SK-N-SH (cell line): ENCODE measurements around the gene KLF7. TPM values are rescaled to one million over a fixed set of nuclear protein-coding genes. Genes with fewer than 3 reads are reported as not detected.
A peak's percentile ranks its signal among the peaks of the same experiment; 100 is the strongest.

ENCODE experiments used
- CTCF ChIA-PET: fragments of 300-600, 350-600 bp; formaldehyde crosslinking; extraction: SDS; loops from one replicate; lab custom pipeline; 2021; lab: Yijun Ruan, JAX
- POLR2A ChIA-PET: fragments of 350-600 bp; sonication (Branson Sonifier 250); formaldehyde crosslinking; extraction: SDS; loops from one replicate; lab custom pipeline; 2020; ENCODE audit warnings: antibody characterized with exemption, inconsistent platforms; lab: Yijun Ruan, JAX
- DNase-seq: peaks from one replicate; pipeline ENCODE4 v3.0.0; 2012
- H2AFZ ChIP-seq: fragments of 200-600 bp; sonication (generic); 2 replicates; pipeline ENCODE4 v1.8.1; 2016; ENCODE audit warnings: antibody characterized with exemption, mild to moderate bottlenecking, low read depth
- H3F3A ChIP-seq: fragments of 200-600 bp; sonication (generic); replicated peaks from 2 replicates; pipeline ENCODE3; 2016; ENCODE audit warnings: antibody characterized with exemption, mild to moderate bottlenecking; ENCODE audit not compliant: insufficient read depth
- H3K27ac ChIP-seq, 2 experiments: fragments of 200-500 bp in 1 of 2; fragments of 200-600 bp in 1 of 2; sonication (Bioruptor generic) in 1 of 2; sonication (generic), shearing (Covaris generic) in 1 of 2; 2 replicates each; pipeline versions ENCODE4 v1.5.1 to v1.6.1; 2014 to 2016; ENCODE audit warnings: low read depth in 2 of 2, inconsistent platforms in 1 of 2, low read length in 1 of 2, mild to moderate bottlenecking in 1 of 2, mixed read lengths in 1 of 2
- H3K27me3 ChIP-seq: fragments of 200-600 bp; sonication (generic), shearing (Covaris generic); 2 replicates; pipeline ENCODE4 v1.6.1; 2016; ENCODE audit warnings: mixed run types; ENCODE audit not compliant: insufficient read depth
- H3K36me3 ChIP-seq, 2 experiments: fragments of 200-500 bp in 1 of 2; fragments of 200-600 bp in 1 of 2; sonication (Bioruptor generic) in 1 of 2; sonication (generic) in 1 of 2; replicated peaks in 1 of 2; 2 replicates each; pipeline versions ENCODE3 to v1.5.1; 2014 to 2016; ENCODE audit warnings: low read length in 1 of 2, mild to moderate bottlenecking in 1 of 2; ENCODE audit not compliant: insufficient read depth in 2 of 2, control insufficient read depth in 1 of 2
- H3K4me1 ChIP-seq, 2 experiments: fragments of 200-500 bp in 1 of 2; fragments of 200-600 bp in 1 of 2; sonication (Bioruptor generic) in 1 of 2; sonication (generic), shearing (Covaris generic) in 1 of 2; 2 replicates each; pipeline versions ENCODE4 v1.5.1 to v1.6.1; 2014 to 2016; ENCODE audit warnings: low read depth in 1 of 2, low read length in 1 of 2, mixed run types in 1 of 2; ENCODE audit not compliant: insufficient read depth in 2 of 2, control insufficient read depth in 1 of 2
- H3K4me2 ChIP-seq: fragments of 200-600 bp; sonication (generic), shearing (Covaris generic); 2 replicates; pipeline ENCODE4 v1.6.1; 2017; ENCODE audit warnings: mixed run types
- H3K4me3 ChIP-seq, 2 experiments: fragments of 200-500 bp in 1 of 2; fragments of 200-600 bp in 1 of 2; sonication (Bioruptor generic) in 1 of 2; sonication (generic), shearing (Covaris generic) in 1 of 2; 2 replicates each; pipeline versions ENCODE4 v1.5.1 to v1.8.1; 2014 to 2016; ENCODE audit warnings: low read depth in 2 of 2, inconsistent platforms in 1 of 2, low read length in 1 of 2, mild to moderate bottlenecking in 1 of 2, mixed read lengths in 1 of 2, moderate library complexity in 1 of 2
- H3K79me2 ChIP-seq: fragments of 200-600 bp; sonication (generic); 2 replicates; pipeline ENCODE4 v1.8.1; 2017; ENCODE audit warnings: mild to moderate bottlenecking; ENCODE audit not compliant: insufficient read depth
- H3K9ac ChIP-seq: fragments of 200-600 bp; sonication (generic); 2 replicates; pipeline ENCODE4 v1.6.1; 2017; ENCODE audit warnings: mixed run types
- H3K9me2 ChIP-seq: fragments of 200-600 bp; sonication (generic); 2 replicates; pipeline ENCODE4 v1.6.1; 2017; ENCODE audit warnings: mixed run types
- H3K9me3 ChIP-seq: fragments of 200-600 bp; sonication (generic); 2 replicates; pipeline ENCODE4 v1.6.1; 2017; ENCODE audit warnings: mixed run types, mild to moderate bottlenecking, moderate library complexity
- H4K20me1 ChIP-seq: fragments of 200-600 bp; sonication (generic); 2 replicates; pipeline ENCODE4 v1.6.1; 2017; ENCODE audit warnings: mild to moderate bottlenecking, mixed run types; ENCODE audit not compliant: insufficient read depth
- NFIC ChIP-seq: IDR thresholded peaks from 2 replicates; pipeline ENCODE4 v1.4.0; 2012; ENCODE audit warnings: borderline replicate concordance
- SIN3A ChIP-seq: IDR thresholded peaks from 2 replicates; pipeline ENCODE4 v1.6.1; 2012; ENCODE audit warnings: low read depth, mild to moderate bottlenecking, low read length, moderate library complexity, borderline replicate concordance
- WGBS: methylation state at CpG from one replicate; pipeline ENCODE4 v1.1.6; 2017; ENCODE audit warnings: low lambda C conversion rate; 5-methylcytosine and 5-hydroxymethylcytosine counted together
- polyA plus RNA-seq, 3 experiments: library from polyadenylated mRNA; depleted of rRNA; stranded (reverse); fragments of >200 nt; gene quantifications; 2 replicates each; pipeline ENCODE4 v1.2.3, GENCODE V29; 2012
- TF ChIP-seq, protein P1 (sequence below): fragments of 150-350 bp; IDR thresholded peaks from 2 replicates; pipeline ENCODE4 v1.6.1; 2017; ENCODE audit warnings: antibody characterized with exemption, low read length, low read depth, borderline replicate concordance
- TF ChIP-seq, protein P2 (sequence below): IDR thresholded peaks from 2 replicates; pipeline ENCODE4; 2012
- TF ChIP-seq, protein P3 (sequence below): IDR thresholded peaks from 2 replicates; pipeline ENCODE4 v1.4.0; 2012; ENCODE audit warnings: low read depth, borderline replicate concordance
- TF ChIP-seq, protein P4 (sequence below): fragments of 200-600 bp; sonication (generic); IDR thresholded peaks from 2 replicates; pipeline ENCODE4 v1.6.1; 2017; ENCODE audit warnings: antibody characterized with exemption, mild to moderate bottlenecking, moderate library complexity

The KLF7 gene
- polyA plus RNA-seq, 1 of the 3 experiments (the other 2 are of a cell fraction) = 7.5 TPM

DNA sequence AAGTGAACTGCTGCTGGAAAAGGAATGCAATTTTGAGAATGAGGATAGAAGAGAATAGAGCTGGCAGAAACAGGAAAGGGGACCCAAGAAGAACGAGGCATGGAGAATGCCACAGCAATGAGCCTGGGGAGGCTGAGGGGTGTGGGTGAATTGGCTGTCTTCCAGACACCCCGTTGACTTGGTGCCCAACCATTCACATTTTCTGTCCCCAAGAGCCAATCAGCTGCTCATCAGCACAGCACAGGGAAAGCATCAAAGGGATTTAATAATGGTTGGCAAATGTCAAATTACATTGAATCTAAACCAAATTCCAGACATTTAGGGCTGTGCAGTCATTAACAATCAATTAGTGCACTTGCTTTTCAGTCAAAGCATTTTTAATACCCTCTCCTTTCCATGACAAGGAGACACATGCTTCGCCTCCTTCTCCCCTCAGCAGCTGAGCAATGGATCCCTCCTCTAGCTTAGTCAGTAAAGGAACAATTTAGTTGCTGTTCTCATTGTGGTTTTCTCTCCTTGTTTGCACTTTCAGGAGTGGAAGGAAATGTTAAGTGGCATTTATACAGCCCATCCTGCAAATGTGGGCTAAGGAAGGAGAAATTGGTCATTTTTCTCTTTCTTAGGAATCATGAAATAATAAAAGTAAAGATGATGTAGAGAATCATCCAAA is 98.8 kb downstream of the KLF7 start:
- H3K9ac ChIP-seq = no peak overlapping the region
- 42% methylated on average over 3 of the region's 3 CpGs for WGBS
- peaks cover 9 to 27% of the 10 kb centered on the region in 2 experiments; a peak in 2 of 4 replicates for H3K4me1 ChIP-seq
- DNase-seq = no peak
- no peaks in the 10 kb centered on the region for H3F3A ChIP-seq
- H3K9me3 ChIP-seq = no peaks in the 10 kb centered on the region
- peak overlapping the region; percentile 13; the same call in 1 of the 2 replicates for H2AFZ ChIP-seq
- H3K4me3 ChIP-seq = no peak overlapping the region
- TF ChIP-seq, protein P1, sequence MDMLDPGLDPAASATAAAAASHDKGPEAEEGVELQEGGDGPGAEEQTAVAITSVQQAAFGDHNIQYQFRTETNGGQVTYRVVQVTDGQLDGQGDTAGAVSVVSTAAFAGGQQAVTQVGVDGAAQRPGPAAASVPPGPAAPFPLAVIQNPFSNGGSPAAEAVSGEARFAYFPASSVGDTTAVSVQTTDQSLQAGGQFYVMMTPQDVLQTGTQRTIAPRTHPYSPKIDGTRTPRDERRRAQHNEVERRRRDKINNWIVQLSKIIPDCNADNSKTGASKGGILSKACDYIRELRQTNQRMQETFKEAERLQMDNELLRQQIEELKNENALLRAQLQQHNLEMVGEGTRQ = no peak
- TF ChIP-seq, protein P2, sequence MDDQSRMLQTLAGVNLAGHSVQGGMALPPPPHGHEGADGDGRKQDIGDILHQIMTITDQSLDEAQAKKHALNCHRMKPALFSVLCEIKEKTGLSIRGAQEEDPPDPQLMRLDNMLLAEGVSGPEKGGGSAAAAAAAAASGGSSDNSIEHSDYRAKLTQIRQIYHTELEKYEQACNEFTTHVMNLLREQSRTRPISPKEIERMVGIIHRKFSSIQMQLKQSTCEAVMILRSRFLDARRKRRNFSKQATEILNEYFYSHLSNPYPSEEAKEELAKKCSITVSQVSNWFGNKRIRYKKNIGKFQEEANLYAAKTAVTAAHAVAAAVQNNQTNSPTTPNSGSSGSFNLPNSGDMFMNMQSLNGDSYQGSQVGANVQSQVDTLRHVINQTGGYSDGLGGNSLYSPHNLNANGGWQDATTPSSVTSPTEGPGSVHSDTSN = no peak
- TF ChIP-seq, protein P3, sequence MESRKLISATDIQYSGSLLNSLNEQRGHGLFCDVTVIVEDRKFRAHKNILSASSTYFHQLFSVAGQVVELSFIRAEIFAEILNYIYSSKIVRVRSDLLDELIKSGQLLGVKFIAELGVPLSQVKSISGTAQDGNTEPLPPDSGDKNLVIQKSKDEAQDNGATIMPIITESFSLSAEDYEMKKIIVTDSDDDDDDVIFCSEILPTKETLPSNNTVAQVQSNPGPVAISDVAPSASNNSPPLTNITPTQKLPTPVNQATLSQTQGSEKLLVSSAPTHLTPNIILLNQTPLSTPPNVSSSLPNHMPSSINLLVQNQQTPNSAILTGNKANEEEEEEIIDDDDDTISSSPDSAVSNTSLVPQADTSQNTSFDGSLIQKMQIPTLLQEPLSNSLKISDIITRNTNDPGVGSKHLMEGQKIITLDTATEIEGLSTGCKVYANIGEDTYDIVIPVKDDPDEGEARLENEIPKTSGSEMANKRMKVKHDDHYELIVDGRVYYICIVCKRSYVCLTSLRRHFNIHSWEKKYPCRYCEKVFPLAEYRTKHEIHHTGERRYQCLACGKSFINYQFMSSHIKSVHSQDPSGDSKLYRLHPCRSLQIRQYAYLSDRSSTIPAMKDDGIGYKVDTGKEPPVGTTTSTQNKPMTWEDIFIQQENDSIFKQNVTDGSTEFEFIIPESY = no peak
- TF ChIP-seq SIN3A = no peak
- TF ChIP-seq NFIC = no peak
- no peak overlapping the region for H3K4me2 ChIP-seq
- H3K27ac ChIP-seq = peak overlapping the region in 1 of 2 experiments; percentile 92; a peak in 2 of 4 replicates
- ChIA-PET CTCF (interaction anchor here (1.0 to 1.7 kb wide), 6 partner anchors 85 to 406 kb away, joined by 3 to 5 read pairs (median 4); no protein-coding TSS in a partner anchor), POLR2A (interaction anchor here (1.2 to 1.7 kb wide), 5 partner anchors 21 to 99 kb away, joined by 3 to 7 read pairs (median 4); partner anchors contain the start of gene KLF7)
- H3K27me3 ChIP-seq = no peaks in the 10 kb centered on the region
- H3K9me2 ChIP-seq = no peaks in the 10 kb centered on the region
- no peaks in the 10 kb centered on the region for H3K79me2 ChIP-seq
- H4K20me1 ChIP-seq = no peaks in the 10 kb centered on the region
- H3K36me3 ChIP-seq = no peaks in the 10 kb centered on the region

DNA sequence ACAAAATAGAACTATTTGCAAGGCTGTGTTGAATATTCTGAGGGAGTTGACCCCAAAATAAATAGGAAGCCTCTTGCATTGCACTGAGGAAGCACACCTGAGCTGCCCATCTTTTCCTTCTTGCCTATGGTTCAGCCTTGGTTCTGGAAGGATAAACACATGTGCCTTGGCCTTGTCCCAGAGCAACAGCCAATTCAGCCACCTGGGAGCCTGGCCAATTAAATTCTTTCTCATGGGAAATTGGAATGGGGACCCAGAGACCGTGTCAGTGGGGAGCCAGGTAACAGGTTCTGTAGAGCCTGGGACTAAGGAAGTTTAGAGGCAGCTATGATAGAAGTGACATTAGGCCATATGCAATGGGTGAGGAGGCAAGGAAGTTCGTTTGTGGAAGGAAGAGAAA is 99.6 kb downstream of the KLF7 start:
- Histone ChIP-seq H3K4me2 (no peak overlapping the region), H3K9me3 (no peaks in the 10 kb centered on the region), H3K79me2 (no peaks in the 10 kb centered on the region), H2AFZ (no peak overlapping the region), H3K4me1 (peaks cover 9 to 21% of the 10 kb centered on the region in 2 experiments; a peak in 2 of 4 replicates), H3K36me3 (no peaks in the 10 kb centered on the region), H3K4me3 (no peak overlapping the region), H3F3A (no peaks in the 10 kb centered on the region), H3K9ac (no peak overlapping the region), H4K20me1 (no peaks in the 10 kb centered on the region), H3K27me3 (no peaks in the 10 kb centered on the region), H3K27ac (peak overlapping the region in 1 of 2 experiments; percentile 92; a peak in 2 of 4 replicates), H3K9me2 (no peaks in the 10 kb centered on the region)
- CTCF ChIA-PET = interaction anchor here (1.5 kb wide), 1 partner anchor 403 kb away, joined by 4 read pairs; no protein-coding TSS in a partner anchor
- POLR2A ChIA-PET = interaction anchor here (1.7 kb wide), 2 partner anchors 93 to 100 kb away, joined by 5 to 7 read pairs; partner anchors contain the start of gene KLF7
- TF ChIP-seq, protein P4, sequence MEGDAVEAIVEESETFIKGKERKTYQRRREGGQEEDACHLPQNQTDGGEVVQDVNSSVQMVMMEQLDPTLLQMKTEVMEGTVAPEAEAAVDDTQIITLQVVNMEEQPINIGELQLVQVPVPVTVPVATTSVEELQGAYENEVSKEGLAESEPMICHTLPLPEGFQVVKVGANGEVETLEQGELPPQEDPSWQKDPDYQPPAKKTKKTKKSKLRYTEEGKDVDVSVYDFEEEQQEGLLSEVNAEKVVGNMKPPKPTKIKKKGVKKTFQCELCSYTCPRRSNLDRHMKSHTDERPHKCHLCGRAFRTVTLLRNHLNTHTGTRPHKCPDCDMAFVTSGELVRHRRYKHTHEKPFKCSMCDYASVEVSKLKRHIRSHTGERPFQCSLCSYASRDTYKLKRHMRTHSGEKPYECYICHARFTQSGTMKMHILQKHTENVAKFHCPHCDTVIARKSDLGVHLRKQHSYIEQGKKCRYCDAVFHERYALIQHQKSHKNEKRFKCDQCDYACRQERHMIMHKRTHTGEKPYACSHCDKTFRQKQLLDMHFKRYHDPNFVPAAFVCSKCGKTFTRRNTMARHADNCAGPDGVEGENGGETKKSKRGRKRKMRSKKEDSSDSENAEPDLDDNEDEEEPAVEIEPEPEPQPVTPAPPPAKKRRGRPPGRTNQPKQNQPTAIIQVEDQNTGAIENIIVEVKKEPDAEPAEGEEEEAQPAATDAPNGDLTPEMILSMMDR = no peak
- 48% methylated on average over 2 of the region's 2 CpGs for WGBS
- no peak for DNase-seq
